Measurements from ENCODE around the gene MOGAT3.

MOGAT3 gene

GRCh38 chr7:101237206-101238067 is 36.6 kb upstream of the MOGAT3 start, which contains the start of gene CLDN15:
CLDN15 (minus strand) TSS chr7:101237802; CDS start chr7:101237581, 221 bp downstream.
- TF ChIP-seq CTCF (IDR thresholded peaks at IDR 0.05; ENCODE audit: low read depth, low read length) = no peak
- DNase-seq (ENCODE audit: extremely low read depth, low read depth) = no peak

- no peak for TF ChIP-seq CTCF (IDR thresholded peaks at IDR 0.05; ENCODE audit: low read depth, low read length)
- no peak for DNase-seq (ENCODE audit: extremely low read depth, low read depth)
Observed at GRCh38 chr7:101236292-101236835, 35.5 kb upstream of the MOGAT3 start.

GRCh38 chr7:101235522-101235921 is 34.7 kb upstream of the MOGAT3 start:
- TF ChIP-seq CTCF (IDR thresholded peaks at IDR 0.05; ENCODE audit: low read depth, low read length) = no peak
- no peak for DNase-seq (ENCODE audit: extremely low read depth, low read depth)

- no peak for DNase-seq (ENCODE audit: extremely low read depth, low read depth)
- peak; percentile 33 for TF ChIP-seq CTCF (IDR thresholded peaks at IDR 0.05; ENCODE audit: low read depth, low read length)
Observed at GRCh38 chr7:101235050-101235449, 34.2 kb upstream of the MOGAT3 start.

- TF ChIP-seq CTCF (IDR thresholded peaks at IDR 0.05; ENCODE audit: low read depth, low read length) = no peak
- no peak for DNase-seq (ENCODE audit: extremely low read depth, low read depth)
Observed at GRCh38 chr7:101234636-101235035, 33.8 kb upstream of the MOGAT3 start.

- no peak for DNase-seq (ENCODE audit: extremely low read depth, low read depth)
Observed at GRCh38 chr7:101233907-101234547, 33.2 kb upstream of the MOGAT3 start.

More at GRCh38 chr7:101233907-101234547, 33.2 kb upstream of the MOGAT3 start:
- no peak for TF ChIP-seq CTCF (IDR thresholded peaks at IDR 0.05; ENCODE audit: low read depth, low read length)
